GM21723 (cell line): ENCODE results near the gene MBNL3.

Source experiments
- ATAC-seq: cut with Tn5 transposase; IDR thresholded peaks from one replicate; pipeline ENCODE4 v1.9.1; 2021; ENCODE audit warnings: mild to moderate bottlenecking, moderate library complexity; ENCODE audit not compliant: unreplicated experiment

Gene MBNL3

GRCh38 chrX:132425744-132426318, 63.0 kb downstream of the MBNL3 start:
- no peak for ATAC-seq

DNA sequence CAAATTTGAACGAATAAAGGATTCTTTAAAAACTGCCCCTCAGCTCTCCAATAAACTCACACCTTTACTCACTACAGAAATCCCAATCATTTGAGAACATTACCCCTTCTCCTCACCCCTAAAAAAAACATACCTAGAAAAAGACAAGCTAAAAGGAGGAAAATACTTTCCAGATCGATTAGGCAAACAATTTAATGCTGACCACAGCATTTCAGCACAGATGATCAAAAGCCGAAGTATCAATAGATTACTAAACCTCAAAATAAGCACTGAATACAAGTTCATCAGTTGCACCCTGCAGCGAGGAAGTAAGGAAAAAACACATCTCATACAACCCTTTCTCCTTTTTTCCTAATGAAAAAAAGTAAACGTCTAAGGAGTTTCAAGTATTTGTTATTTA, 65.5 kb downstream of the MBNL3 start:
- no peak for ATAC-seq

- ATAC-seq, result no peak
Measured at GRCh38 chrX:132415012-132415411, 73.8 kb downstream of the MBNL3 start.

- ATAC-seq, result no peak
Measured at GRCh38 chrX:132414404-132414803, 74.4 kb downstream of the MBNL3 start.

DNA sequence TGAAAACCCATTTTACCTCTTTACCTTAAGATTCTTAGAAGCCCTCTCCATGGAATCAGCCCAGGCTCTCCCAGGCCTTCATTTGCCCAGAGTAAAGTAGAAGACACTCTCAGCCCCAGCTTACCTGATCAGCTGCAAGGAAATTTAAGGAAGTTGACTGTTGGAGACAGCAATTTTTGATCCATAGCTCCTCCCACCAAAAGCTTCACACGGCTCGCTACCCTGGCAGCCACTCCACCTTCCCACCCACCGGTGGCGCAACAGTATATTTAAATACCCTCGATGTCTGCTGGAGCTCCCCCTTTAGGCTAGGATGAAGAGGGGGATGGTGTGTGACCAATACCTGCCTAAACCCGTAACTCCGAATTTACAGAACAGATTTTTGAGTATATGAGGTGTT, 75.4 kb downstream of the MBNL3 start:
- no peak for ATAC-seq

DNA sequence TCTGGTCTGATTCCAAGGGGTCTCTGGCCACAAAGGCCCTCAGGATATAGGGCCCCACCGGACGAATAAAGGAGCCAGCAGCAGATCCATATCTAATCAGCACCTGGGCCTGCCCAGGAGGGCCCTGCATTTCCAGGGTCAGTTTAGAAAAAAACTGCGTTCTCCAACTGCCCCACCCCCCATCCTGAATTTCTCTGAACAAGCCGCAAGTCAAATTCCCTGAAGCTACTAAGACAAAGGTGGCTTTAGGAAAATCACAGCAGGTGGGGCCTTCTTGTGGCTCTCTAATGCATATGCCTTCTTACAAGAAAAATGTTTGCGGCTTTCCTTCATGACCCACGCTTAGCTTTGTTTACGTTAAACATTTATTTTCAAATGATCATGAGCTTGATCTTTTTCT, 76.6 kb downstream of the MBNL3 start:
- no peak for ATAC-seq

- no peak for ATAC-seq
Measured at GRCh38 chrX:132411310-132411977, 77.4 kb downstream of the MBNL3 start.

DNA sequence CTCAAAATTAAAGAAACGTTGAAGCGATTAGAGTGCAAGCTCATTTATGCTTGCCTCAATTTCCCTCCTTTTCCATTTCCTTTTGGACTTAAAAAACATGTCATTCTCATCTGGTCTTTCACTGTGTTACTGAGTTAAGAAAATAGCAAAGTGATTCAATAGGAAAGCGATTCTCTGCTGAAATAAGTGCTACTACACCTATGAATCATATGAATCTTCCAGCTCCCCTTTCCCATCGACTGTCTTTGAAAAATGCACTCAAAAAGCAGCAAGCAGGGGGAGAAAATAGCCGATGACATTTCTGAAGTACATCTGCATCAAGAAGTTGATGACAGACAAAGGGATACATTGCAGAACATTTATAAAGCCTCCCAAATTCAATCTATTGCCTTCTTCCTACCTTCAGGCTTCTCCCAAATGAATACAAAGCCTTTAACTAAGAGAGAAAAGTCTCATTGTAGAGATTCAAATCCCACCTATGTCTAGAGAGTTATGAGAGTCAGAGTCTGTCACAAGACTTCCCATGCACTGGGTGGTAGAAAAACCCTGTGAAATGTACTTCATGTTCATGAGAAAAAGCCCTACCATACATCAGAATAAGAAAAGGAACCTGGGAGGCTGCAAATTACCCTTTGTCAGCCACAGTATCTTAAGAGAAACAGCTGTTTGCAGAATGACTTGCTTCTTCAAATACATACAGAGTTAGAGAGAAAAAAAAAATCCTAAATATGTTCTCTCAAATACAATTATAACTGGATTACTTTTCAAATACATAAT, 78.9 kb downstream of the MBNL3 start:
- ATAC-seq, result no peak

DNA sequence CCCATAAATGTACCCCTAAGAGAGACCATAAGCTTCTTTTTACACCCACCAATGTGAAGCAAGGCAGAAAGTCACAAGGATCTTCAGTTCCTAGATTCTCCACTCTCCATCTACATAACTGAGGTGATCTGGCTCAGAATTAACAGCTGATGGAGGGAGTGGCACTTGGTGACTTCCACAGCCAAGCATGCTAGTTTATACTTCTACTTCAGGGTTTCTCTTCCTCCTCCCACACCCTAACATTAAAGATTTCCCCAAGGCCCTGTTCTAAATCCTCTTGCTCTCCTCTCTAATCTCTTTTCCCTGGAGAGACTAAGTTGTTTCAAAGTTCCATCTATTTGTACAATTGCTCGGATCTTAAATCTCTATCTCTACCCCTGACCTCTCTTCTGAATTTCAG, 81.1 kb downstream of the MBNL3 start:
- no peak for ATAC-seq

DNA sequence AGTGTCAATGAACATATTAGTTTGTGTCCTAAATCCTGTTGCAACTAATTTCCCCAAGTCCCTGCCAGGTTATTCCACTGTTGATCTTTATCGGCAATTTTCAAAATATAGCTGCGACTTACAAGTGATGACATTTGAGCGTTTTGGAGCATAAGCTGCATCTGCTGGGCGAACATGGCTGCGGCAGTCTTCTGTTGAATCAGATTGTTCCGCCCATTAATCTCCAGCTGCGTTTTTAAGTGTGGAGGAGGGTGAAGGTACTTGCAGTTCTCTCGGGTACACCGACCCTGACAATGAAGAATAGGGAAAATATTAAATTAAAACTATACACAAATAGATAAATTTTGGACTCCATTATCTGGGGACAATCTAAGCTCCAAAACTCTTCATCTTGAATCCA, 82.7 kb downstream of the MBNL3 start:
- ATAC-seq, result no peak

- ATAC-seq, result no peak
Measured at GRCh38 chrX:132404266-132404665, 84.6 kb downstream of the MBNL3 start.

- ATAC-seq, result no peak
Measured at GRCh38 chrX:132401935-132402334, 86.9 kb downstream of the MBNL3 start.

- ATAC-seq, result no peak
Measured at GRCh38 chrX:132400706-132401105, 88.1 kb downstream of the MBNL3 start.

GRCh38 chrX:132395645-132396044, 93.2 kb downstream of the MBNL3 start:
- no peak for ATAC-seq

DNA sequence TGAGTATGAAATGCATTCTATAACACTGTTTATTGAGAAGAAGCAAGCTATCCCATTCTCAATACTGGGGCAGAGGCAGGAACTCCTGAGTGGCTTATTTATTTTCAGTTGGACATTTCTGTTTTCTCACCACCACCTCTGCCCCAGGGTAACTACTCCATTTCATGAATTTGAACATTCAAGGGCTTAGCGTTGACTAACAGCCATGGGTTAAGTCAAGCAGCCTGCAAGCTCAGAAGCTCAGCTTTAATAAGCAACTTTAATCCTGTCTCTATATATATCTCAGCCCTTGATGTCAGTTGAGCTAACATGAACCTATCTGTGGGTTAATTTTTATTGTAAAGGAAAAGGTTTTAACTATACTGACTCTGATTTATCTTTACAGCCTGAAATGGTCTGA, 93.8 kb downstream of the MBNL3 start:
- ATAC-seq, result no peak

DNA sequence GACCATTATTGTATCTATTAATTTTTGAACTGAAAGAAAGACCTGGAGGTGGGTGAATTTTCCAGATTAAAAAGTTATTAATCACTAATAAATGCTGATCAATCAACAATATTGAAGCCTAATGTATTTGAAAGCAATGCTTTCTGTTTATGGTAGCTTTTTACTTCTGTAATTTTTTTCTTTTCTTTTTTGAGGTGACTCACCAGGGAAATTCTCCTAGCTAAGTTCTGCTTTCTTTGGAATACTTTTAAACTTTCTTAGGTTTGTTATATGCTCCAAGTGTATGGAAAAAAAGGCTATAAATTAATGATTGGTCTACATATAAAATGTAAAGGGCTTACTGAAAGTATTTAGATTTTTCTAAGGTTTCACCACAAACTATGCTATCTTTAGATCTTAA, 94.2 kb downstream of the MBNL3 start:
- ATAC-seq, result no peak

DNA sequence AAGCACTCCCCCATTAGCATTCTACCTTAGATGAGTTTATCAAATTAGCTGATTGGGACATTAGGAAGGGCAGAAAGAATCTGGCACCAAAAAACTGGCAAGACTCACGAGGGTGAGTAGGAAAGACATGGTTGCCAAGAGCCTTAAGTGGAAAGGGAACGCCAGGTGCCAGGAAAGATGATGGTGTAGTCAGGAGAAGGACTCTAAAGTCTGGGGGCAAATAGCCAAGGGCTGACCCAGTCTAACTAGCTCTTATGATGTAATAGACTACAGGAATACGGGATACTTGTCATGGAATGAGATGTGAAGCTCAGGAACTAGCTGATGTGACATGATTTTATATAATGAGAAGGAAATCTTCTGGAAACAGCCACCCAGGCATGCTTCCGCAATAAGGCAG, 94.8 kb downstream of the MBNL3 start:
- ATAC-seq, result no peak

GRCh38 chrX:132393485-132393884, 95.4 kb downstream of the MBNL3 start:
- ATAC-seq, result no peak

GRCh38 chrX:132393085-132393484, 95.8 kb downstream of the MBNL3 start:
- ATAC-seq, result no peak

GRCh38 chrX:132390792-132391191, 98.0 kb downstream of the MBNL3 start:
- no peak for ATAC-seq

DNA sequence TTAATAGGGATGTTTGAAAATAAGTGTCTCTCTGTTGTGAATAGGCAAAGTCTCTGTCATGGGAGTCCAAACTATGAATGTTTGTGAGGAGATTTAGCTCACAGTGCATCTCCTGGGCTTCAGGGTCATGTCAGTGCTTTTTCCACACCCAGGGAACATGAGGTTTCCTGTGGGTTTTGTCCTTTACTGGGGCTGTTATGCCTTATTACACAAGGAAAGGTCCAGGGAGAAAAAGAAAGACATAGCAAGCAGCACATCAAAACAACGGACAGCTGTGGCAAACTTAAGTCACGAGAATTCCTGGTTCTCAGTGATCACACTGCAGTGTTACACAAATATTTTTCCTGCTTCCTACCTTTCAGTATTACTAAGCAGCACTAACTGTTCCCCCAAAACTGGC, 99.4 kb downstream of the MBNL3 start:
- ATAC-seq, result no peak

DNA sequence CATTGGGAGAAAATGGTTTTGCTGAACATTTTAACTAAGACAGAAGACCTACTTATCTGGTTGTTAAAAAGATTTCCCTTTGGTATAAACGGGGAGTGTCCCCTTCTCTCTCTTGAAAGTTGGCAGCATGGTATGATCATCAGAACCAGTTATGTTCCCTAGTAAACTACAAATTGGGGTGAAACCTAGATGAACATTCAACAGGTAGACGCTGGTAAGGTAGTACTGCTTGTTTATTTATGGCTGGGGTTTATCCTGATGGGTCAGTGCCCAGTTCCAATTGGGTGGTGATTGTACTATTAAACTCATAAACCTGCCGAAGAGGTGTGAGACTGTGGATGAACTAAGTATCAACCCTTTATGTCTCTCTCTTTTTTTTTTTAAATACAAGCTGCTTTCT, 100.5 kb downstream of the MBNL3 start:
- no peak for ATAC-seq
